Raji (cell line): ENCODE measurements around the gene HORMAD1.

ENCODE experiments used
- POLR2A ChIP-seq: IDR thresholded peaks from 2 replicates; pipeline ENCODE4 v1.6.1; 2011; ENCODE audit warnings: low read depth, low read length, control low read depth; ENCODE audit not compliant: insufficient read depth

The HORMAD1 gene

DNA sequence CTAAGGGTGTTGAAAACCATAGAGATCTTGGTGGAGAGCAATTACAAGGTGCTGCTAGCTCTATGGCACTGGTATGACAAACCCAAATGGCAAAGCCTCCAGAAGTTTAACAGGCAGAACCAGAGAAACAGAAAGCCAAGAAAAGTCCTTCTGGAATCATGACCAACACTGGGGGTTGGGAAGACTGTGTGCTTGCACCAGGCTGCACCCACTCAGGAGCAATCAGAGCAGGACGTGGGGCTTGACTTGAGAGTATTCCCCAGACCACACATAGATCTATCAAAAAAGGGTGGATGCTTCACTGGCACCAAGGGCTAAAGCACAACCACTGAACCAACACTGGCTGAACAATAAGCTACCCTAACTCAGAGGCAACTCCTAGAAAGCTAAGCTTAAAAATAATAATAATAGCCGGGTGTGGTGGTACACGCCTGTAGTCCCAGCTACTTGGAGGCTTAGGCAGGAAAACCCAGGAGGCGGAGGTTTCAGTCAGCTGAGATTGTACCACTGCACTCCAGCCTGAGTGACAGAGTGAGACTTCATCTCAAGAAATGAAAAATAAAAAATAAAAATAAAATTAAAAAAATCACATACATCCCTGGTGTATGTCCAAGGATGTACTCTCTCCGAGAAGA, 71.1 kb downstream of the HORMAD1 start:
- no peak for TF ChIP-seq POLR2A
